CD4-positive, alpha-beta T cell treated with Interferon alpha-2 for 1 hour (primary cell): Measurements from ENCODE around the gene TIMP2.

ENCODE experiments used
- DNase-seq, 2 donors: peaks; one replicate each; pipeline ENCODE4 v3.0.0-alpha.2; 2020 to 2022

Gene TIMP2

DNA sequence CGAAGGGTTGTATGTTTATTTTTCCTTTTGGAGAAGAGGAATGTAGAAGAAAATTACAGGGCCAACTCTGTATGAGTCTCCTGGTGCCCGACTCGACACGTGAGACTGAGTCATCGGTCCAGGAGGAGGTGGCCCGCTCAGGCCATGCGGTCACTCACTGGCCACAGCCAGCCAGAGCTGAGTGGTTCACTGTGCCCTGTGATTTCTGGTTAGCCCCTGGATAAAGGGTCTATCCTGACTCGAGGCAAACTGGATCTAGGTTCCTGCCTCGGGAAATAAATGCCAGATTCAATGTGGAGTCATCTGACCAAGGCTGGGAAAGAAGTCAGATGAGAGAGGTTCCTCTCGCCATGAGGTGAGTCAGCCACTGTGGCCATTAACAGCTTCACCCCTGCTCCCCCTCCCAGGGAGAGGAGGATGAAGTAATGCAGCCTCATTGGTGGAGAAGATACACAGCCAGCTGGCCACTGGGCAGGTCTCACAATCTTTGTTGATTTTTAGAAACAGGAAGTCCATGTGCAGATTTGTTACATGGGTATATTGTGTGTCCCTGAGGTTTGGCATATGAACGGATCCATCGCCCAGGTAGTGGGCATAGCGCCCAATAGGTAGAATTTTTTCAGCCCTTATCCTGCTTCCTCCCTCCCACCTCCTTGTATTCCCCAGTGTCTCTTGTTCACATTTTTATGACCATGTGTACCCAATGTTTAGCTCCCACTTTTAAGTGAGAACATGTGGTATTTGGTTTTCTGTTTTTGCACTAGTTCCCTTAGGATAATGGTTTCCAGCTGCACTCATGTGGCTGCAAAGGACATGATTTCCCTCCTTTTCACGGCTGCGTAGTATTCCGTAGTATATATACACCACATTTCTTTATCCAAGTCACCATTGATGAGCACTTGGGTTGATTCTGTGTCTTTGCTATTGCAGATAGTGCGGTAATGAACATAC, 62.8 kb downstream of the TIMP2 start:
- DNase-seq: peak in 1 of 2 donors; percentile 61

DNA sequence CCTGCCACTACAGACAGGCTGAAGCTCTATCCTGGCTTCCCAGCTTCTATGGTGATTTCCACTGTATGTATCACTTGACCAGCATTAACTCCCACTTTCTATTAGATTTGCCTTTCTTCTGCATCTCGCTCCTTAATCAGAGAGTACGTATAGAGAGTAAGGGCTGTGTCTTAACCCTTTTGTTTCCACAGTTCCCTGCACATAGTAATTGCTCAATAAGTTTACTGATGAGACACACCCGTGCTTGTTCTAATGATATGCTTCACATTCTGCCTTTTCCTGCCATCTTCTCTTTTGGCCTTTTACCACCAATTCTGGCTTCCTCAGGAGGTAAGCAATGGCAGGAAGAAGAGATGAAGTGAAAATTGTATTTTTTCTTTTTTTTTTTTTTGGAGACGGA, 64.0 kb downstream of the TIMP2 start:
- no peak for DNase-seq

DNA sequence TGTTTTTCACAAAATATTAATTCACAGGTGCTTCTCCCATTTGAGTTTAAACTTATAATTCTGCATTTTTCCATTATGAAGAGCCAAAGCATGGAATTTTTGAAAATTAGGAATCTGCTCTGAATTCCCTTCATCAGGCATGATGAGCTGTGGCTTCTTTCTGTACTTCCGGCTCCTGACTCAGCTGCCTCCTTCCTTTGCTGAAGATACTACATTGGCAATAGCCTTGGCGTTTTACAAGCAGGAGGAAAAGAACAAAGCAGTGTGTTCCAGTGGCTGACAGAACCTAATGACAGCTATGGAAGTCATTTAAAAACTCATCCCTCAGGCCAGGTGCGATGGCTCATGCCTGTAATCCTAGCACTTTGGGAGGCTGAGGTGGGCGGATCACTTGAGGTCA, 66.1 kb downstream of the TIMP2 start:
- no peak for DNase-seq

DNA sequence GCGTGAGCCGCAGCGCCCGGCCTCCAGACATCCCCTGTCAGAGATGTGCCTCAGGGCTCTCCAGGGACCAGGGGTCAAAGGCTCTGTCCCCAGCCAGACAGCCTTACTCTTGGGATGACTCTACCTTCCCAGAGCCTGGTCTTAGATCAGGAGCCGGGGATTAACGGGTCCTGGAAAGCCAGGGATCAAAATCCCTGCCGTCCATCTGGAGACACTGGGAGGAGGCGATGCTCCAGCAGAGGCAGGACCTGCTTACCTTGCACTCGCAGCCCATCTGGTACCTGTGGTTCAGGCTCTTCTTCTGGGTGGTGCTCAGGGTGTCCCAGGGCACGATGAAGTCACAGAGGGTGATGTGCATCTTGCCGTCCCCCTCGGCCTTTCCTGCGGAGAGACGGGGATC, 67.9 kb downstream of the TIMP2 start:
- no peak for DNase-seq

DNA sequence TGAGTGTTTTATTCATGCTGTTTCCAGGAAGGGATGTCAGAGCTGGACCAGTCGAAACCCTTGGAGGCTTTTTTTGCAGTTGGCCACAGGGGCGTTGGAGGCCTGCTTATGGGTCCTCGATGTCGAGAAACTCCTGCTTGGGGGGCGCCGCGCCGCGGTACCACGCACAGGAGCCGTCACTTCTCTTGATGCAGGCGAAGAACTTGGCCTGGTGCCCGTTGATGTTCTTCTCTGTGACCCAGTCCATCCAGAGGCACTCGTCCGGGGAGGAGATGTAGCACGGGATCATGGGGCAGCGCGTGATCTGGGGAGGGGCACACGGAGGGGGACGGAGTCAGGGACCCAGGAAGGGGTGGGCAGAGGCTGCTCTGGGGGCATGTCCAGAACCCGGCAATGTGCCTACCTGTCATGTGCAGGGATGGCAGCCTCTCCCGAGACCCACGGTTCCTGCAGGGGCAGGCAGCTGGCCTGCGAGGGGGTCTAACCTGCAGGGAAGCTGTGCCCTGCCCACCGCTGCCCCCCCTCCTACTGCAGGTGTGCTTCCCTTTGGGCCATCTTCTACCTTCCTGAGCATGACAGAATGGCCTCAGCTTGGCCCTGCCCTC, 69.5 kb downstream of the TIMP2 start:
- no peak for DNase-seq

DNA sequence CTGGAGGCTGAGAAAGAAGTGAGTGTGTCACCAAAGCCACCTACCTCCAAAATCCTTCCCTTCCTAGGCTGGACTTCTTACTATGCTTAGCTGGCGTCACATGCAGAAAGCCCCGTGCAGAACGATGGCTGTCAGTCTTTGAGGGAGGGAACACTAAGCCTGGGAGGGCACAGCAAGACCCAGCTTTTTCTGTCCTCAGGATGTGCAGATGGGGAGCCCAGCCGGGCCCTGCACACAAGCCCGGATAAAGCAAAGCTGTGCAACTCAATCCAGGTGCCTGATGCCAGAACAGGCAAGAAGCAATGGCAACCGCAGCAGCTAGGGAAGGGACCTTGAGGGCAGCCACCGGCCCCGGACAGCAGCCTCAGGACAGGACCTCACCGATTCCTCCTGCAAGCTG, 70.7 kb downstream of the TIMP2 start:
- no peak for DNase-seq

DNA sequence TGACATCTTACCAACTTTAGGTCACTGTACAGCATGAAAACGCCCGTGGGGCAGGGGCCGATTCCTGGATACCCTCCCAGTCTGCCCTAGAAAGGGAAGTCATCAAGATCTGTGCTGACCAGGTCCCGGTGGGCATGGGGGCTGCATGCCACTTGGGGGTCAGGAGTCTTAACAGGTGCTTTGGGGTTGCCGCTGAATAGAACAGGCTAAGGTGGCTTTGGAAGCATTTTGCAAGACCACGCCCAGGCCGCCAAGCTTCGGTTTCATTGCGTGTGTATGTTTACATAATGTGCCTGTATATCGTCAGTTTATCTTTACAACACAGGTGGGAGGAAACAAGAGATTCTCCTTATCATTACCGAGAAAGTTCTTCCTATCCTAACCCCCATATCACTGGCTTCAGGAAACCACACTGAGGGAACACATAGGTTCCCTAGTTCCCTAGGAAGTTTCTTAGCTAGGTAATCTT, 71.2 kb downstream of the TIMP2 start:
- no peak for DNase-seq

DNA sequence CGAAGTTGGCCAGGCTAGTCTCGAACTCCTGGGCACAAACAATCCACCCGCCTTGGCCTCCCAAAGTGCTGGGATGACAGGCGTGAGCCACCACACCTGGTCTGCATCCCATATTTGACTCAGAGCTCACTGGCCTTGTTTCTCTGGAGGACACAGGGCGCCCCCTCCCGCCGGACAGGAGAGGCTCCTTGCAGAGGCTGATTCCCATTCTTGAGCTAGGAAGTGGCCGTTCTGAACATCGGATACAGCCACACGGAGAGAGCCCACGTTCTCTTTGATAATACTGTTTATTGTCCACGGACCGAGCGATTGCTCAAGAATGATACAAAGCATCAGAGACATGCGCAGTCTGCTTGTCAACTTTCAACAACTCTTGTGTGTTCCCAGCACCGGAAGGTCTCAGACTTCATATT, 72.5 kb downstream of the TIMP2 start:
- no peak for DNase-seq

DNA sequence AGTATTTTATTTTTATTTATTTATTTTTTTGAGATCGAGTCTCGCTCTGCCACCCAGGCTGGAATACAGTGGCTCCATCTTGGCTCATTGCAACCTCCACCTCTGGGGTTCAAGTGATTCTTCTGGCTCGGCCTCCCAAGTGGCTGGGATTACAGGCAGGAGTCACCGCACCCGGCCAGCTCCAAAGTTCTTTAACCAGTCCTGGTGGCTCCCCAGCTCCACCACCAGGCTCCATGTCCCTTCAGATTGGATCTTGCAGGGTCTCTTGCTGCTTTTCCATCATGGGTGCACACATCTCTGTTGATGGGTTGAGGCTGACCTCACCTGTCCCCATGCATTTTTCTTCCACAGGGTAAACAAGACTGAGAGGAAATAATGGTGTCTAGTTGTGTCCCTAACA, 76.2 kb downstream of the TIMP2 start:
- no peak for DNase-seq

DNA sequence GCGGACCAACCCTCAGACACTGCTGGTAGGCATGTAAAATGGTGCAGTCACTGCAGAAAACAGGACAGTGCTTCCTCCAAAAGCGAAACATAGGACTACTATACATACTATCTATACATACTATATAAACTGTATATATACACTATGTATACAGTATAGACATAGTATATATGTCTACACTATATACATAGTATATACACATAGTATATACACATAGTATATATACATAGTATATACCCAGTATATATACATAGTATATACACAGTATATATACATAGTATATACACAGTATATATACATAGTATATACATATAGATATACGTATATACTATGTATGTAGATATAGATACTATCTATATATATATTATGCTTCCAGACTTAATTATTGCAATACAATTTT, 78.1 kb downstream of the TIMP2 start:
- DNase-seq: no peak

DNA sequence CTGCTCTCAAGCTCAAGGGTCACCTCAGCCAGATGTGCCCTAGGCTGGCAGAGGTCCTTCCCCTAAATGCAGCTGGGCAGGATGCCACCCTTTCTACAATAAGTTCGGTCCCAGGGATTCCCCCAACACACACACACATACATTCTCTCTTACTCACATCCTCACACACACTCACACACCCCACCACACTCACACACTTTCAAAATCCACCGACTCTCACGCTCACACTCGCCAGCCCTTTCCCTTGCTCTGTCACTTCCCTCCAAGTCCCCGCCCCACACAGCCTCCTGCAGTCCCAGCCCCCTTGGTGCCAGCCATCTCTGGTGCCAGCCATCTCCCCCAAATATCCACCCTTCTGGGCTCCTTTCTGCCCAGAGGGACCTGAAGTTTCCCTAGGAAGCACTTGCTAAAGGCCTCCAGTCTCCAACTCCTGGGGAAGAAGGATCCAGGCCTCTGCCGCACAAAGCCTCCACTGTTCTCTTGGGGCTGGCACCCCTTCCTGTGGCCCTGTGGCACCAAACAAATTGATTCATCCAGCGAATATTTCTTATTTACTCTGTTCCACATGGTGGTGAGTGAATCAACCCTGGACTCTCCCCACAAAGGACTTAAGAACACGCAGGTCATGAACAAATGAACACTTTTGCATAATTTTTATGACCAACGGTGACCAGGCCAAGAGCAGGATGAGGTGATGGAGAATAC, 80.7 kb downstream of the TIMP2 start:
- peak in 1 of 2 donors; percentile 11 for DNase-seq

DNA sequence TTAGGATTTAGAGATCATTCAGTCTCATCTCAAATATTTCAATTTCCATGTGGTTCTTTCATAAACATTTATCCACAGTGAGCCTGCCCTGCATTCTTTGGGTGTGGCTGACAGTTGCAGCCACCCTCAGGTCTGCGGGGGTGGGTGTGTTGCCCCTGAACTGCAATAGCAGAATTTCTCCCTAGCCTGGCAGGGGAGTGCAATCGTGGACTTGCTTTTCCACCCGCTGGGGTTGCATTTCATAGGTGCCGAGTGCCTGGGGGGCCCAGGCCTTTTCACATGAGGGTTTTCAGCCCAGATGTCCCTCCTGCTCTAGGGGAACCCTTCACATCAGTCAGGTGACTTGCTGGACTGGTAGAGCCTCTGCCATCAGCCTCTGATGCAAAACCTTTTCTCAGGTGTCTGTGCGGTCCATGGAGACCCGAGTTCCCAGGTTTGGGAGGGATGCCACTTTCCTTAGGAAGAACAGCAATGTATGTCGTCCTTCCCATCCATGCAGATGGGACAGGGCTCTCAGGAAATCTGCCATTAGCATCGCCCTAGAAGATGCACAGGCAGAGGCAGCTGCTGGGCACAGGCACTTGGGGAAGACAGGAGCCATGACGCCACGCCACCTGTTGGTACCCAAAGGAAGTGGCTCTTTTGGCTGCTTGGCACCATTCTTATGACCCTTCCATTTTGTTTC, 82.2 kb downstream of the TIMP2 start:
- DNase-seq: peak; percentile 66 to 74

DNA sequence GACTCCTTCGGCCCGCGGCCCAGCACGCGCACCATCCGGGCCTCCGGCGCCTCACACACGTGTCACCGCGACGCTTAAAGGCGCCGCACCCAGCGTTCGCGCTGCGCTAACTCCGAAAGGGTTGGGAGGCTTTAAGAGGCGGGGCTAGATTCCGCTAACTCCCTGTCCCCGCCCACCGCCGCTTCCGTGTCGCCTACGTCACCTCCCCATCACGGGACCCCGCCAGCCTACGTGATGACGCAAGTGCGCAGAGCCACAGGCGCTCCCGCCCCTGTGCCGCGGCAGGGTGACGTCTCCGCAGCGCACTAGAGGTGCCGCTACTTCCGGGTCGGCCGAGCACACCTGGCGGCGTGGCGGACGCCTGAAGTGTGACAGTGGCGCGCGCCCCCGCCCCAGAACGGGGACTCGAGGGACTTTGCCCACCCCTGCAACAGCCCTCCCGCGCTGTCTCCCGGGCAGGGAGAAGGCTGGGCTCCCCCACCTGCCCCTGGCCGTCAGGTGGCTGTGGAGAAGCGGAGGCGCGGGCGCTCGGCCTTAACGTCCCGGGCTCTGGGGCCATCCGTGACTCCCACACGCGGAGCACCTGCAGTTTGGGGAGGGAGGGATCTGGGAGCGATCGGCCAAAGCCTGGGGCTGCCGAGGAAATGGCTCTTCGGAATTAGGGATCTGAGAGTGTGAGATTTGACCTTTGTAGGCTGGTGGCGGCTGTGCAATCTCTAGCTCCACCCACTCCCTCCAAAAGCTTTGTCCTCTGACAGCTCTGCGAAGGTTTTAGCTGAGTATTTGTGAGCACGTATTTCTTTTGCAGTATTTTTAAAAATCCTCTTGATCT, 84.2 kb downstream of the TIMP2 start, which contains the start of gene USP36:
USP36 (minus strand) TSS at position 35 of the 832 bp plus-strand sequence. CDS start 4,451 bp downstream, outside the sequence.
- DNase-seq: peak; percentile 99 to 100

DNA sequence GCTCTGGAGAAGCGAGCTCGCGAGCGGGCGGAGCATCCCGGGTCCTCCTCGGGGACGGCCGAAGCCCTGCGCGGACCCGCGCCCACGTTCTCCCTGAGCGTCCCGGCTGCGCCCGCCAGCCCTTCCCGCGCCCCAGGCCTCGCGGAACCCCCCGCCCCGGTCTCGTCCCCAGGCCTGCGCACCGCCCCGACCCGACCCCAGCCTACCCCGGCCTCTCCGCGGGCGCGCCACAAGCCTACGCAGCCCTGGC, 84.7 kb downstream of the TIMP2 start:
- DNase-seq: no peak

DNA sequence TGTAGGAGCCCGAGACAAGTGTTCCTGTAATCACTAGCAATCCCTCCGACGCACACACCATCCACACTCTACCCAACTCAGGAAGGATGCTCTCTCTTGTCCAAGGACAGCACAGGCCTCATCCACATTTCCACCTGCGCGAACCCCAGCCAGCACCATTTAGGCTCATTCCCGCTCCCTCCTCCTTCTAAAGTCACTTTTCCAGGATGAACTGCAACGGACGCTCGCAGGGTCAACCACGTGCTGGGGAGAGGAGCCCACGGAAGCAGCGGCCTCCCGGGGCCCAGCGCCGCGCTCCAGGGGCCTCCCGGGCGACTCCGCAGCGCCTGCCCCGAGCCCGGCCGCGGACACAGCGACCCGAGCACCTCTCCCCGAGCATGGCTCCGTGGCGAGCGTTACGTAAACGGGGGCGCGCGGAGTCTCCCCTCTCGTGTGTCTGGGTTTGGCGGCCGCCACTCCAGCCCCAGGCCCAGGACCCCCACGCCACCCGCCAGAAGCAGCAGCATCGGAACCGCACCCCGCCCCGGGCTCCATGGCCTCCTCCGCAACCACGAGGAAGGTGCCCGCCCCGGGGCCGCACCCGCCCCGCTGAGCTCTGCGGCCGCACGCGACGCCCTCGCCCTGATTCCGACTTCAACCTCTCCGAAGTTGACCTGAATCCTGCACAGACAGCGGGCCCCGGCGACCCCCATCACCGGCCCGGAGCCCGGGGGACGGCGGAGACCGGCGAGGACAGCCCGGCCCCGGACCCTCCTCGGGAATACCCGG, 85.2 kb downstream of the TIMP2 start:
- DNase-seq: peak; percentile 27 to 59

DNA sequence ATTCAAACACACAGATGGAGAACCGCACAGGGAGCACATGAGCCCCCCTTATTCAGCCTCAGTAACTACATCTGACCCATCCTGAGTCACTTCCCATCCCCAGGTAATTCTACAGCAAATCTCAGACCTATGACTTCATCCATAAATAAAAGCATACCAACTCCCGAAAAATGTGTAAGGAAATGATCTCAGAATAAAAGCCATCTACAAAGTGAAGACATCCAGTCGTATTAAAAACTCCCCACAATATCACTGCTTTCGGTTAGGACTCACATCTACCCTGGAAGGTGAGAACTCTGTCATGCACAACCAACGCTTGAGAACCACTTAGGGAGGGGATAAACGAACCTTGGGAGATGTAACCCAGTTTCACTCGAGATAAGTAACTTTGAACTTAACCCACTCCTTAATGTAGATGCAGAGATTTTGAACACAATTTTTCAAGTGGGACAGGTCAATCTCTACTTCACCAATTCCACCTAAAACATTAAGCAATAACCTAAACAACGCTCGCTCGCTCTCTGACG, 85.9 kb downstream of the TIMP2 start:
- peak in 1 of 2 donors; percentile 53 for DNase-seq

DNA sequence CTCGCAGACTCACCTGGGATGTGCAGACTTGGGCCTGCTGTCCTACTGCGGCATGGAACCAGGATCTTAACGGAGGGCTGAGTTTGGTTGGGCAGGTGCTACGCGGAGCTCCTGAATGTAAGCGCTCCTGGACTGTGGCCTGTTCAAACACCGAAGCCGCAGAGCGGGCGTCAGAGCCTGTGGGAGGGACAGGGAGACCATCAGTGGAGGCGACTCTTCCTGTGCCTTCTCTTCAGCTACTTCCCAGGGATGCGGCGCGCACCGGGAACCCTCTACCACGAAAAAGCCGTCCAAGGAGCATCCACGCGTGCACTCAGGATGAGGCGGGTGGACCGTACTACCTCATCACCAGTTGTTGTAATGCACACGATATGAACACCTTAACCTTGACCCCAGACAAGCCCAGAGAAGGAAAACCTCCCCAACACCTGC, 86.6 kb downstream of the TIMP2 start:
- no peak for DNase-seq

DNA sequence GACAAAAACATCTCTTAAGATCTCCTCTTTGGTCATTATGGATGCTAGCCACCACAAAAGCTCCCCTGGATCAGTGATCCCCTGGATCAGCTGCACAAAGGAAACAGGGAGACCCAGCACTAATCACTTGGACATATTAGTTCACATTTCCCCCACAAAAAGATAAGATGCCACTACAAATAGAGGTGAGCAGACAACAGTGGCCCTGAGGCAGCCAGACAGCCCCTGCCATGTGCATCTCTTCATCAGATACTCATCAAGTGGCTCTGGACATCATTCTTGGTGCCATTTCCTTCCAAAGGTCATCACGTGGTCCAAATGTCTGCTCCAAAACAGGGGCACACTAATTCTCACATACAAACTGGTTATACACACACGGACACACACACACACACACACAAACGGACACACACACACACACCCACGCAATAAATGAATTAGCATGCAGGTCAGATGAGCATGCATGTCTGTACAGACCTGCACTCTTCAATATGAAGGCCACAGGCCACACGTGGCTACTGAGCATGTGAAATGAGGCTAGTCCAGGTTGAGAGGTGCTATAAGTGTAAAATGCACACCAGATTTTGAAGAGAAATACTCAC, 88.7 kb downstream of the TIMP2 start:
- no peak for DNase-seq

DNA sequence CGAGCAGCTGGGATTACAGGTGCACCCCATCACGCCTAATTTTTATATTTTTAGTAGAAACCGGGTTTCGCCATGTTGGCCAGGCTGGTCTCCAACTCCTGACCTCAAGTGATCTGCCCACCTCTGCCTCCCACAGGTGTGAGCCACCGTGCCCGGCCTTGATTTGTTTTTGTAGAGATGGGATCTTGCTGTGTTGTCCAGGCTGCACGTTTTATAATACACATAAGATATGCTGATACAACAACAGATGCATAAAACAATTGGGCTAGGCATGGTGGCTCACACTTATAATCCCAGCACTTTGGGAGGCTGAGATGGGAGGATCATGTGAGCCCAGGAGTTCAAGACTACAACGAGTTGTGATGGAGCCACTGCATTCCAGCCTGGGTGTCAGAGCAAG, 90.6 kb downstream of the TIMP2 start:
- DNase-seq: no peak

DNA sequence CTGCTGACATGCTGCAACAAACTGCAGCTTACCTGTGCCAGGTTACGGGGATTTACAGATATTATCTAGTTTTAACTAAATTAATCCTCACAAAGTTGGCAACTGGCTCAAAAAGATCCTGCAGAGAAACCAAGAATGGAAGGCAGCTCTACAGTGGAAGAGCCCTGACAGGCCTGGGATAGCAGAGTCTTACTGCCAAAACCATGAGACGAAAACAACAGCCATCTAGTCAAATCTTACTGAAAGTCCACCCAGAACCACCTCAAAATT, 92.7 kb downstream of the TIMP2 start:
- no peak for DNase-seq
